Thymus (tissue), 11 donors: ENCODE measurements around the gene SLC2A9. TPM values are rescaled to one million over a fixed set of nuclear protein-coding genes. Genes with fewer than 3 reads are reported as not detected.

ENCODE experiments used
- DNase-seq, 9 donors: peaks; one replicate each; pipeline ENCODE4 v3.0.0-alpha.2; 2013; ENCODE audit warnings: low spot score in 9 of 9, low read depth in 6 of 9, missing footprints in 1 of 9
- H3K27ac ChIP-seq, 2 donors: one replicate each; pipeline ENCODE4 v1.5.1; 2013; ENCODE audit warnings: control low read depth in 1 of 2, low read depth in 1 of 2, low read length in 1 of 2, mild to moderate bottlenecking in 1 of 2, moderate library complexity in 1 of 2
- H3K27me3 ChIP-seq, 2 donors: one replicate each; pipeline ENCODE4 v1.5.1; 2013; ENCODE audit warnings: low read length in 1 of 2; ENCODE audit not compliant: control insufficient read depth in 2 of 2, insufficient read depth in 1 of 2
- H3K36me3 ChIP-seq, 2 donors: one replicate each; pipeline ENCODE4 v1.5.1; 2013; ENCODE audit warnings: low read length in 1 of 2, mild to moderate bottlenecking in 1 of 2, moderate library complexity in 1 of 2; ENCODE audit not compliant: control insufficient read depth in 2 of 2, insufficient read depth in 2 of 2
- H3K4me1 ChIP-seq, 2 donors: one replicate each; pipeline ENCODE4 v1.5.1; 2013; ENCODE audit warnings: low read length in 2 of 2; ENCODE audit not compliant: control insufficient read depth in 2 of 2, insufficient read depth in 2 of 2
- H3K4me3 ChIP-seq, 2 donors: one replicate each; pipeline ENCODE4 v1.5.1; 2013; ENCODE audit warnings: low read length in 2 of 2, control low read depth in 1 of 2, mild to moderate bottlenecking in 1 of 2
- H3K9me3 ChIP-seq, 2 donors: one replicate each; pipeline ENCODE4 v1.5.1; 2013; ENCODE audit warnings: low read length in 1 of 2, mild to moderate bottlenecking in 1 of 2; ENCODE audit not compliant: control insufficient read depth in 2 of 2, insufficient read depth in 1 of 2
- WGBS: extraction: QIAGEN DNeasy Blood & Tissue Kit; methylation state at CpG from one replicate; pipeline ENCODE4 v1.1.7; 2013; 5-methylcytosine and 5-hydroxymethylcytosine counted together
- polyA plus RNA-seq: library from polyadenylated mRNA; stranded (reverse); fragments of 200-250 nt; gene quantifications from one replicate; pipeline ENCODE4 v1.2.3, GENCODE V29; 2013
- total RNA-seq: library from RNA; stranded (reverse); fragments of 120-200 nt; gene quantifications from one replicate; pipeline ENCODE4 v1.2.4, GENCODE V29; 2013
- donor health status: healthy.

SLC2A9 gene
- total and polyA plus RNA-seq, 2 donors, result 3.5 to 8.6 TPM

GRCh38 chr4:9923195-9923812, 98.0 kb downstream of the SLC2A9 start:
- 93% methylated on average over 12 of the region's 12 CpGs for WGBS
- no peaks in the 10 kb centered on the region for H3K9me3 ChIP-seq
- no peaks in the 10 kb centered on the region for H3K4me1 ChIP-seq
- H3K36me3 ChIP-seq, result no peaks in the 10 kb centered on the region
- no peaks in the 10 kb centered on the region for H3K27me3 ChIP-seq
- DNase-seq, result no peak
- H3K27ac ChIP-seq, result no peak overlapping the region
- no peak overlapping the region for H3K4me3 ChIP-seq

DNA sequence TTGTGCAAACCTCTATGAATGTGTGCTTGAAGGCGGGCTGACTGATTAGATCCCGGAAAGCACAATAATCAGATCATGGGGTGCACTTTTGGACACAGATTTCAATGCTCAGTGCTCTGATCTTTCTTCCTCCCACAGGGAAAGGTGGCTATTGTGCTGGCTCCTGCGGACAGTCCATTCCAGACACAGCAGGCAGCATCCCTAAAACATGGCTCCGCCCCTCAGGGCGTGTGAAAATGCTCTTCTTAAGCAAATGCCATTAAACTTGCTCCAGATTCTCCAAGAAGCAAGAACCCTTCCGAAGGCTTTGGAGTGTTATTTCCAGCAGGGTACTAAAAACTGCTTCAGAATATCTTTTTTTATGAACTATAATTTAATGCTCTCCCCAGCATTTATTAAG, 100.0 kb downstream of the SLC2A9 start:
- H3K4me3 ChIP-seq, result no peak overlapping the region
- H3K36me3 ChIP-seq, result no peaks in the 10 kb centered on the region
- H3K9me3 ChIP-seq, result no peaks in the 10 kb centered on the region
- H3K27me3 ChIP-seq, result no peaks in the 10 kb centered on the region
- no peaks in the 10 kb centered on the region for H3K4me1 ChIP-seq
- WGBS, result 90% methylated on average over 6 of the region's 6 CpGs
- H3K27ac ChIP-seq, result no peak overlapping the region
- DNase-seq, result no peak

DNA sequence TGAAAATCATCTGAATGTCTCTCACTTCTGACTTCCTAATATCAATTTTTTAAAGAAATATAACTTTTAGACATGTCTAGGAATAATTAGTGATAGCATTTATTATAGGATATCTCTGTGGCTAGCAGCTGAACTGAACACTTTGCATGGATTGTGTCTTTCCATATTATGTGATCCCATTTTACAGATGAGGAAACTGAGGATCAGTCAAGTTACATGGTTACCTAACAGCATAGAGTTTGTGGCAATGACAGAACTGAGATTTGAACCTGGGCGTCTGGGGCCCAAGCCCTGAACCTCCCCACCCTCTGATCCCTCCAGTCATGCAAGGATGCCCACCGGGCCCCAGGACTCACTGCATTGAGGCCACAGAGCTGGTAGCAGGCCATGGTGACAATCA, 101.3 kb downstream of the SLC2A9 start:
- no peak for DNase-seq
- H3K4me3 ChIP-seq, result no peak overlapping the region
- no peaks in the 10 kb centered on the region for H3K4me1 ChIP-seq
- no peaks in the 10 kb centered on the region for H3K27me3 ChIP-seq
- 98% methylated on average over 2 of the region's 2 CpGs for WGBS
- H3K9me3 ChIP-seq, result no peaks in the 10 kb centered on the region
- no peaks in the 10 kb centered on the region for H3K36me3 ChIP-seq
- H3K27ac ChIP-seq, result no peak overlapping the region

- H3K4me3 ChIP-seq, result no peak overlapping the region
- H3K27ac ChIP-seq, result no peak overlapping the region
- no peaks in the 10 kb centered on the region for H3K27me3 ChIP-seq
- DNase-seq, result no peak
- no peaks in the 10 kb centered on the region for H3K9me3 ChIP-seq
- WGBS, result 96% methylated on average over 6 of the region's 6 CpGs
- no peaks in the 10 kb centered on the region for H3K36me3 ChIP-seq
- no peaks in the 10 kb centered on the region for H3K4me1 ChIP-seq
These were observed 102.2 kb downstream of the SLC2A9 start for GRCh38 chr4:9919047-9919446.

DNA sequence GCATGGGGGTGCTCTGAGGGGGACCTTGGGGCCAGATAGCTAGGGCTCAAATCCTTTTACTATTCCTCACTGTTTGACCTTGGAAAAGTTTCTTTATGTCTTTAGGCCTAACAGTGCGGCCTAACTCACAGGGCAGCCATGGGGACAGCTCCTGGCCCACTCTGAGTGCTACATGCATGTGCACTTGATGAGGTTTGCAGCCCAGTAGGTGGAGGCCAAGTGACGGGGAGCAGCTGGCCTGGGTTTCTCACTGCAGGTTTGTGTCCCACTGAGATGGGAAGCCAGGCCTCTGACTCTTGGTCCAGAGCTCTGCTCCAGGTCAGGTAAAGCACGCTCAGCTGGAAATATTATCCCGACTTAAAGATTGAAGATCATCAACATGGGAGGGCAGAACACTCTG, 102.8 kb downstream of the SLC2A9 start:
- Histone ChIP-seq H3K4me1 (no peaks in the 10 kb centered on the region), H3K4me3 (no peak overlapping the region), H3K27ac (no peak overlapping the region), H3K27me3 (no peaks in the 10 kb centered on the region), H3K36me3 (no peaks in the 10 kb centered on the region), H3K9me3 (no peaks in the 10 kb centered on the region)
- 95% methylated on average over 4 of the region's 4 CpGs for WGBS
- no peak for DNase-seq

DNA sequence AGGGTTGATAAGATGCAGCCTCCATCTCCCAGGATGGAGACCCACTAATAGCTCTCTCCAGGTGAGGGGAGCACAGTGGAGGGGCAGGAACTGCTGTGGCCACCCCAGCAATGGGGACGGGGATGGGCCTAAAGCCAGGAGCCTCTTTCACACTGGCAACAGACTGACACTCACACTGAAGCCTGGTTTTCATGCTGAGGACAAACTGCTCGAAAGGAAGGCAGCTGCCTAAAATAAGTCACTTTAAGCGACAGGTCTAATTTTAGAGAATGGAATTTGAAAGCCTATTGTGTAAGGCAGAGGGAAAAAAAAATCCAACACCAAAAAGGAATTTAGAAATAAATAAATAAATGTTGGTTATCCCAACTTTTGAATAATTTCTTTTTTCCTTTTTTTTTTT, 104.4 kb downstream of the SLC2A9 start:
- Histone ChIP-seq H3K9me3 (no peaks in the 10 kb centered on the region), H3K27me3 (no peaks in the 10 kb centered on the region), H3K4me3 (no peak overlapping the region), H3K27ac (no peak overlapping the region), H3K4me1 (no peaks in the 10 kb centered on the region), H3K36me3 (no peaks in the 10 kb centered on the region)
- WGBS, result 94% methylated on average over 3 of the region's 3 CpGs
- DNase-seq, result no peak

- Histone ChIP-seq H3K36me3 (no peaks in the 10 kb centered on the region), H3K4me3 (no peak overlapping the region), H3K27me3 (peaks cover 0 to 1% of the 10 kb centered on the region in 2 donors), H3K27ac (no peak overlapping the region), H3K4me1 (no peaks in the 10 kb centered on the region), H3K9me3 (no peaks in the 10 kb centered on the region)
- 90% methylated on average over 1 of the region's 1 CpG for WGBS
- no peak for DNase-seq
These were observed 105.0 kb downstream of the SLC2A9 start for GRCh38 chr4:9916346-9916745.

DNA sequence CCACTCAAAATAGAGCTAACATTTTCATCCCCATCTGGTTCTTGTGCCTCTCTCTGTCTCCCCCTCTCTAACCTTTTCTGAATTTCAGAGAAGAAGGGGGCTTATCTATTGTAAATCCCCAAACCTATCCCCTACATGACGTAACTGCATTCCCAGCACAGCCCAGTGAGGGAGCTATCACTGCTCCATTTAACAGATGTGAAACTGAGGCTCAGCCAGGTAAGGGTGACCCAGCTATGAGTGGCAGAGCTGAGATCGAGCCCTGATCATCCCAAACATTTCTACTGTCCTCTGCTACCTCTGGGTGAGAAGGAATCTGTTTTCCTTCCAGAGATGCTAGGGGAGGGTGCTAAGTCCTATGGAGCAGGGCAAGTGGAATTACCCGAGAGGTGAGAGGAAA, 107.5 kb downstream of the SLC2A9 start:
- H3K4me3 ChIP-seq, result no peak overlapping the region
- peaks cover 0 to 2% of the 10 kb centered on the region in 2 donors for H3K27me3 ChIP-seq
- no peaks in the 10 kb centered on the region for H3K36me3 ChIP-seq
- no peak for DNase-seq
- H3K9me3 ChIP-seq, result no peaks in the 10 kb centered on the region
- no peak overlapping the region for H3K27ac ChIP-seq
- H3K4me1 ChIP-seq, result no peaks in the 10 kb centered on the region
- WGBS, result 92% methylated on average over 3 of the region's 3 CpGs

- Histone ChIP-seq H3K4me3 (no peak overlapping the region), H3K27ac (no peak overlapping the region), H3K9me3 (no peaks in the 10 kb centered on the region), H3K4me1 (no peaks in the 10 kb centered on the region), H3K27me3 (peaks cover 0 to 2% of the 10 kb centered on the region in 2 donors), H3K36me3 (no peaks in the 10 kb centered on the region)
- DNase-seq, result no peak
- 98% methylated on average over 1 of the region's 1 CpG for WGBS
These were observed 114.3 kb downstream of the SLC2A9 start for GRCh38 chr4:9906996-9907395.
